ENCODE measurements around the gene PLAC1.
A peak's percentile ranks its signal among the peaks of the same experiment; 100 is the strongest.

PLAC1 gene

DNA sequence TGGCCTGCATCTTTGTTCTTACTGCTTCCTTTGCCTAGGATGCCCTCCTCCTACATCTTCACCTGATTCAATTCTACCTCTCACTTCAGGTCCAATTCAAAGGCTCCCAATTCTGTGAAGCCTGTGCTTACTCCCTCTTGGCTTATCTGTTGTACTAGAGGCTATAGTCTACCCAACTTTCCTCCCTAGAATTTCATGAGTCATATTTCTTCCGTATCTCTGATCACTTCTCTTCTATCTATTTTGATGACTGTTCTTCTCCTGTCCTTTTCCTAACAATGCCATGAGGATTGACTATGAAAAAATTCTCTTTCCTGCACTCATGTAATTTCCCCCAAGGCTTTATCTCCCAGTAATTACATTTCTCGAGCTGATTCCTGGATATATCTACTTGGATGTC, 96.3 kb downstream of the PLAC1 start:
- no peak overlapping the region for H3K4me3 Mint-ChIP-seq
- H3K27ac Mint-ChIP-seq: no peak overlapping the region
- peaks cover 11% of the 10 kb centered on the region for H3K4me1 Mint-ChIP-seq
- TF ChIP-seq, protein P1, sequence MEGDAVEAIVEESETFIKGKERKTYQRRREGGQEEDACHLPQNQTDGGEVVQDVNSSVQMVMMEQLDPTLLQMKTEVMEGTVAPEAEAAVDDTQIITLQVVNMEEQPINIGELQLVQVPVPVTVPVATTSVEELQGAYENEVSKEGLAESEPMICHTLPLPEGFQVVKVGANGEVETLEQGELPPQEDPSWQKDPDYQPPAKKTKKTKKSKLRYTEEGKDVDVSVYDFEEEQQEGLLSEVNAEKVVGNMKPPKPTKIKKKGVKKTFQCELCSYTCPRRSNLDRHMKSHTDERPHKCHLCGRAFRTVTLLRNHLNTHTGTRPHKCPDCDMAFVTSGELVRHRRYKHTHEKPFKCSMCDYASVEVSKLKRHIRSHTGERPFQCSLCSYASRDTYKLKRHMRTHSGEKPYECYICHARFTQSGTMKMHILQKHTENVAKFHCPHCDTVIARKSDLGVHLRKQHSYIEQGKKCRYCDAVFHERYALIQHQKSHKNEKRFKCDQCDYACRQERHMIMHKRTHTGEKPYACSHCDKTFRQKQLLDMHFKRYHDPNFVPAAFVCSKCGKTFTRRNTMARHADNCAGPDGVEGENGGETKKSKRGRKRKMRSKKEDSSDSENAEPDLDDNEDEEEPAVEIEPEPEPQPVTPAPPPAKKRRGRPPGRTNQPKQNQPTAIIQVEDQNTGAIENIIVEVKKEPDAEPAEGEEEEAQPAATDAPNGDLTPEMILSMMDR (IDR thresholded peaks at IDR 0.05): no peak
- peaks cover 7% of the 10 kb centered on the region for H3K27me3 Mint-ChIP-seq (ENCODE audit: low read depth, poor library complexity)
- peaks cover 5% of the 10 kb centered on the region for H3K36me3 Mint-ChIP-seq (ENCODE audit: low read depth)
- no peak for DNase-seq
- peaks cover 33% of the 10 kb centered on the region for H3K9me3 Mint-ChIP-seq

DNA sequence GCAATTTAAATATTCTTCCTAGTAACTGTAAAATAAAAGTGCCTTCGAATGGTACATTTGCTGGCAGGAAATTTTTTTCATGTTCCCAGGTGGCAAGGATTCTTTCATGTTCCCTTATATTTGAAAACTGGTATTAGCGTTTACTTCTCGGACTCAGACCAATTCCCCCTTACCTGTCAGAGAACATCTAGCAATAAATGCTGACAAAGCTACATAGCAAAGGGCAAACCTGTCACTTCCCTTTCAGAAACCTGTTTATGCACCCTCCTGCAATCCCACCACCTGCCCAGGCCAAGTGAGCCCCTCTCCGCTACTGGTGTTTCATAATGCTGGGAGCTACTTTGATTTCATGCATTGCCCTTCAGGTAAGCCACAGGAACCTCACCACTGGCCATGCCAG, 100.1 kb downstream of the PLAC1 start:
- DNase-seq: no peak
- H3K36me3 Mint-ChIP-seq (ENCODE audit: low read depth): no peaks in the 10 kb centered on the region
- H3K27me3 Mint-ChIP-seq (ENCODE audit: low read depth, poor library complexity): peaks cover 10% of the 10 kb centered on the region
- peaks cover 57% of the 10 kb centered on the region for H3K9me3 Mint-ChIP-seq
- H3K4me3 Mint-ChIP-seq: no peak overlapping the region
- H3K27ac Mint-ChIP-seq: no peak overlapping the region
- TF ChIP-seq, protein P1 (IDR thresholded peaks at IDR 0.05): no peak
- H3K4me1 Mint-ChIP-seq: peaks cover 21% of the 10 kb centered on the region

DNA sequence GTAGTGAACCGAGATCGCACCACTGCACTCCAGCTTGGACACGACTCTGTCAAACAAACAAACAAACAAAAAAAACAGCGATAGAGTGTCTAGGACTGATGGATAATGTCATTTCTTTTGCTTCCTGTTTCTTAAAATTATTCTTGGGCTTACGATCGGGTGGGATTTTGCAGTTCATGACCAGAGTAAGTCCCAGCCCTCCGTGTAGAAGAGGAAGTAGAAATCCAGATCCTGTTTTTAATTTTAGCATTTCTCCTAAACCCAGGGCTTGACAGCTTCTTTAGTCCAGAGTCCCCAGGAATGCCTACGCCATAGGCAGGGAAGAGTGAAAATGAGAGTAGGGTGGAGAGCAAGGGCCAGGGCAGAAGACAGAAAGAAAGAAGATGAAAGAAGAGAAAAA, 104.0 kb downstream of the PLAC1 start:
- no peak overlapping the region for H3K27ac Mint-ChIP-seq
- H3K4me1 Mint-ChIP-seq: peaks cover 45% of the 10 kb centered on the region
- H3K36me3 Mint-ChIP-seq (ENCODE audit: low read depth): no peaks in the 10 kb centered on the region
- TF ChIP-seq, protein P1 (IDR thresholded peaks at IDR 0.05): no peak
- H3K4me3 Mint-ChIP-seq: no peak overlapping the region
- no peak for DNase-seq
- H3K27me3 Mint-ChIP-seq (ENCODE audit: low read depth, poor library complexity): peaks cover 17% of the 10 kb centered on the region
- H3K9me3 Mint-ChIP-seq: peaks cover 53% of the 10 kb centered on the region

DNA sequence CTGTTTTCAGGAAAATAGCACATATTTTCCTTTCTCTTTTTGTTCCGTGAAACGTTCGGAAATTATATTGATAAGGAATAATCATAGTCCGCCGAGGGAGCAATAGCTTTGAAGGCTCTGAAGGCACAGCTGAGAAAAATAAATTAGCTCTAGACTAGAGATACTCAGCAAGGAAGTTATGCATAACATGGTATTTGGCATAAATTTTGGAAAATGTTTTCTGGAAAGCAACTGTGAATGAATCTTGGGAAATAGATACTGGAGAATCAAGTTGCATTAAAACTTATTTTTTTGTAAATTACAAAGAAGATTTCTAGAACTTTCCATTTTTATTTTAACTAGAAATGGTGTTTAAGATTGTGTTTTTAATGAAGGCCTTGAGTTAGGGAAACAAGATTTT, 105.9 kb downstream of the PLAC1 start:
- Mint-ChIP-seq H3K4me3 (no peak overlapping the region), H3K27ac (no peak overlapping the region), H3K4me1 (peaks cover 44% of the 10 kb centered on the region), H3K27me3 (ENCODE audit: low read depth, poor library complexity) (peaks cover 10% of the 10 kb centered on the region), H3K9me3 (peaks cover 67% of the 10 kb centered on the region), H3K36me3 (ENCODE audit: low read depth) (no peaks in the 10 kb centered on the region)
- TF ChIP-seq, protein P1 (IDR thresholded peaks at IDR 0.05): no peak
- no peak for DNase-seq

DNA sequence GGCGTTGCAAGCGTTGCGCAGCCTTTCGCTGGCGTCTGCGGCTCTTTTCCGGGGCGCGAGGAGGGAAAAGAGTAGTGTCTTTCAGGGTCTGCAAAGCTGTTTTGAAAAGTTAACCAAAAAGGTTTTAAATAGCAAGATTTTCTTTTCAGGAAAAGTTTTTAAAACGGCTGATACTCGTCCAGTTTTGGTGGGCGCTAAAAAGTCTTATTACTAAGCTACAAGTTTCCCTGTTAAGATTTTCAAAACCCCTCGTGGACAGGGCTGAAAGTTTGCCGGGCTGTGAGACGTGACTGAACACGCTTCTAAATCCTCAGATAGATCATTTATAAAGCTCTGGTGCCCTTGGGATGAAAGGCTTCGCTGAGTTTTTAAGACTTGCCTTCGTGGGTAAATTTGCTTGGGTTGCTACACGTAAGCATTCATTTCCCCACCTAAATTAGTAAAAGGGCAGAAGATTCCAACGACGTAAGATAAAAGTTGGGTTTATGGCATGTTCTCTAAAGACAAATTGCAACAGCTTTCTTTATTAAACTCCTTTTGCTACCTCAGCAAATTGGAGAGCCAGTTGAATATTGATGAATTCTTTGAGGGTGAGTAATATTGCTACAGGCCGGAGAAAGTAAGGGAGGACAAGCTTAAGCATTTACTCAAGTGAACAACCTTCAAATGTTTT, 106.8 kb downstream of the PLAC1 start:
- Mint-ChIP-seq H3K9me3 (peaks cover 67% of the 10 kb centered on the region), H3K4me3 (peak overlapping the region; percentile 77), H3K27me3 (ENCODE audit: low read depth, poor library complexity) (peaks cover 11% of the 10 kb centered on the region), H3K36me3 (ENCODE audit: low read depth) (no peaks in the 10 kb centered on the region), H3K4me1 (peaks cover 48% of the 10 kb centered on the region), H3K27ac (no peak overlapping the region)
- TF ChIP-seq, protein P1 (IDR thresholded peaks at IDR 0.05): no peak
- no peak for DNase-seq

Data from nephron progenitor cell (in vitro differentiated cells).